Large intestine (tissue), 3 donors: ENCODE data around the gene MAPK8. TPM values are rescaled to one million over a fixed set of nuclear protein-coding genes. Genes with fewer than 3 reads are reported as not detected.
A peak's percentile ranks its signal among the peaks of the same experiment; 100 is the strongest.

Source experiments
- DNase-seq, 2 donors: peaks; one replicate each; pipeline versions ENCODE4 v3.0.0 to v3.0.0-alpha.2; 2013
- H3K27ac ChIP-seq: one replicate; pipeline ENCODE4 v1.5.1; 2013; ENCODE audit warnings: low read length
- H3K27me3 ChIP-seq: 2 replicates; pipeline ENCODE4 v1.6.1; 2013; ENCODE audit warnings: low read length; ENCODE audit not compliant: control insufficient read depth, insufficient read depth
- H3K36me3 ChIP-seq: 2 replicates; pipeline ENCODE4 v1.6.1; 2013; ENCODE audit warnings: low read length; ENCODE audit not compliant: control insufficient read depth, insufficient read depth
- H3K4me1 ChIP-seq: one replicate; pipeline ENCODE4 v1.6.1; 2013; ENCODE audit warnings: low read length; ENCODE audit not compliant: control insufficient read depth, insufficient read depth
- H3K4me3 ChIP-seq: one replicate; pipeline ENCODE4 v1.5.1; 2013; ENCODE audit warnings: low read length
- H3K9me3 ChIP-seq: one replicate; pipeline ENCODE4 v1.6.1; 2013; ENCODE audit warnings: mild to moderate bottlenecking, low read depth, low read length, moderate library complexity; ENCODE audit not compliant: control insufficient read depth
- WGBS: methylation state at CpG from one replicate; pipeline ENCODE4 v1.1.5; 2013; ENCODE audit warnings: low lambda C conversion rate; ENCODE audit not compliant: insufficient coverage; 5-methylcytosine and 5-hydroxymethylcytosine counted together
- polyA plus RNA-seq: library from polyadenylated mRNA; unstranded; fragments of 120-200 nt; gene quantifications from one replicate; pipeline ENCODE4 v1.2.1, GENCODE V29; 2013

Gene MAPK8
- polyA plus RNA-seq, 1 donor: 40.6 TPM

- Histone ChIP-seq H3K4me1 (peaks cover 39% of the 10 kb centered on the region), H3K27me3 (peaks cover 17% of the 10 kb centered on the region), H3K27ac (peak overlapping the region; percentile 42), H3K9me3 (no peaks in the 10 kb centered on the region), H3K4me3 (no peak overlapping the region), H3K36me3 (no peaks in the 10 kb centered on the region)
- peak in 1 of 2 donors; percentile 24 for DNase-seq
- WGBS: no CpG with 5 or more reads among the region's 43 CpGs
Observed at GRCh38 chr10:48466611-48467240, 160.2 kb downstream of the MAPK8 start.

- H3K27ac ChIP-seq: peak overlapping the region; percentile 58
- peak; percentile 40 to 65 for DNase-seq
Observed at GRCh38 chr10:48467669-48468068, 161.2 kb downstream of the MAPK8 start.

GRCh38 chr10:48468130-48468790, 161.8 kb downstream of the MAPK8 start:
- no peaks in the 10 kb centered on the region for H3K36me3 ChIP-seq
- no peaks in the 10 kb centered on the region for H3K9me3 ChIP-seq
- peaks cover 39% of the 10 kb centered on the region for H3K4me1 ChIP-seq
- no CpG with 5 or more reads among the region's 3 CpGs for WGBS
- peak overlapping the region; percentile 77 for H3K27ac ChIP-seq
- DNase-seq: peak; percentile 60 to 78
- peaks cover 17% of the 10 kb centered on the region for H3K27me3 ChIP-seq
- H3K4me3 ChIP-seq: no peak overlapping the region

More at GRCh38 chr10:48467669-48468068, 161.2 kb downstream of the MAPK8 start:
- no peaks in the 10 kb centered on the region for H3K9me3 ChIP-seq
- H3K27me3 ChIP-seq: peaks cover 17% of the 10 kb centered on the region
- peaks cover 39% of the 10 kb centered on the region for H3K4me1 ChIP-seq
- H3K4me3 ChIP-seq: no peak overlapping the region
- WGBS: no CpG with 5 or more reads among the region's 4 CpGs
- no peaks in the 10 kb centered on the region for H3K36me3 ChIP-seq

- Histone ChIP-seq H3K4me3 (no peak overlapping the region), H3K27ac (peak overlapping the region; percentile 77), H3K4me1 (peaks cover 39% of the 10 kb centered on the region), H3K27me3 (peaks cover 17% of the 10 kb centered on the region), H3K36me3 (no peaks in the 10 kb centered on the region), H3K9me3 (no peaks in the 10 kb centered on the region)
- peak in 1 of 2 donors; percentile 33 for DNase-seq
- no CpG with 5 or more reads among the region's 3 CpGs for WGBS
Observed at GRCh38 chr10:48468866-48469511, 162.5 kb downstream of the MAPK8 start.

- no peaks in the 10 kb centered on the region for H3K36me3 ChIP-seq
- no peak for DNase-seq
- peaks cover 39% of the 10 kb centered on the region for H3K4me1 ChIP-seq
- H3K4me3 ChIP-seq: no peak overlapping the region
- no peaks in the 10 kb centered on the region for H3K9me3 ChIP-seq
- no CpG with 5 or more reads among the region's 4 CpGs for WGBS
- peak overlapping the region; percentile 77 for H3K27ac ChIP-seq
- H3K27me3 ChIP-seq: peaks cover 17% of the 10 kb centered on the region
Observed at GRCh38 chr10:48469516-48470020, 163.1 kb downstream of the MAPK8 start.

GRCh38 chr10:48470115-48470892, 163.8 kb downstream of the MAPK8 start:
- no peak overlapping the region for H3K4me3 ChIP-seq
- peaks cover 16% of the 10 kb centered on the region for H3K27me3 ChIP-seq
- no CpG with 5 or more reads among the region's 5 CpGs for WGBS
- H3K4me1 ChIP-seq: peaks cover 39% of the 10 kb centered on the region
- H3K36me3 ChIP-seq: no peaks in the 10 kb centered on the region
- H3K27ac ChIP-seq: peak overlapping the region; percentile 77
- DNase-seq: peak; percentile 51 to 79
- H3K9me3 ChIP-seq: no peaks in the 10 kb centered on the region

GRCh38 chr10:48470893-48471805, 164.7 kb downstream of the MAPK8 start:
- no peaks in the 10 kb centered on the region for H3K36me3 ChIP-seq
- no CpG with 5 or more reads among the region's 8 CpGs for WGBS
- H3K27me3 ChIP-seq: peaks cover 8% of the 10 kb centered on the region
- peaks cover 36% of the 10 kb centered on the region for H3K4me1 ChIP-seq
- no peak overlapping the region for H3K4me3 ChIP-seq
- no peak for DNase-seq
- no peak overlapping the region for H3K27ac ChIP-seq
- H3K9me3 ChIP-seq: no peaks in the 10 kb centered on the region

- Histone ChIP-seq H3K4me1 (peaks cover 29% of the 10 kb centered on the region), H3K9me3 (no peaks in the 10 kb centered on the region), H3K36me3 (no peaks in the 10 kb centered on the region), H3K27ac (no peak overlapping the region), H3K4me3 (no peak overlapping the region), H3K27me3 (no peaks in the 10 kb centered on the region)
- 90% methylated on average over 2 of the region's 3 CpGs for WGBS
- no peak for DNase-seq
Observed at GRCh38 chr10:48472501-48473069, 166.1 kb downstream of the MAPK8 start.

- no CpG with 5 or more reads among the region's 5 CpGs for WGBS
- no peak overlapping the region for H3K4me3 ChIP-seq
- H3K36me3 ChIP-seq: no peaks in the 10 kb centered on the region
- no peak for DNase-seq
- H3K4me1 ChIP-seq: peaks cover 25% of the 10 kb centered on the region
- no peak overlapping the region for H3K27ac ChIP-seq
- no peaks in the 10 kb centered on the region for H3K9me3 ChIP-seq
- no peaks in the 10 kb centered on the region for H3K27me3 ChIP-seq
Observed at GRCh38 chr10:48473704-48474103, 167.2 kb downstream of the MAPK8 start.
